Stimulated activated naive CD8-positive, alpha-beta T cell treated with anti-CD3 and anti-CD28 coated beads, Interleukin-15, amount 100 ng/mL, for 72 hours (primary cell): ENCODE measurements around the gene RTN4.
A peak's percentile ranks its signal among the peaks of the same experiment; 100 is the strongest.
"Not testable (repeated sequence)": the region's sequence is repeated elsewhere in the genome, so short reads cannot be mapped to it uniquely, and the experiment has no call there.

ENCODE experiments used
- ATAC-seq: fragments of 150-1000 bp; cut with Tn5 transposase; 2 replicates; pipeline ENCODE4 v1.10.0; 2021; ENCODE audit warnings: mild to moderate bottlenecking, moderate library complexity
- DNase-seq, 2 donors: peaks; one replicate each; pipeline ENCODE4 v3.0.0; 2021 to 2022
- H3K27ac Mint-ChIP-seq, 2 donors: one replicate each; pipeline ENCODE4 v1.8.0; 2022; ENCODE audit warnings: mild to moderate bottlenecking in 2 of 2, mixed read lengths in 2 of 2, moderate library complexity in 2 of 2
- H3K27me3 Mint-ChIP-seq: one replicate; pipeline ENCODE4 v1.8.0; 2022; ENCODE audit warnings: mixed read lengths
- H3K4me1 Mint-ChIP-seq: one replicate; pipeline ENCODE4 v1.8.0; 2022; ENCODE audit warnings: mild to moderate bottlenecking, mixed read lengths
- H3K4me3 Mint-ChIP-seq, 2 donors: one replicate each; pipeline ENCODE4 v1.8.0; 2022; ENCODE audit warnings: mild to moderate bottlenecking in 2 of 2, mixed read lengths in 2 of 2, moderate library complexity in 1 of 2
- H3K9me3 Mint-ChIP-seq, 2 donors: one replicate each; pipeline ENCODE4 v1.8.0; 2022; ENCODE audit warnings: mixed read lengths in 2 of 2

The RTN4 gene

GRCh38 chr2:55080204-55080738 lies 30.0 kb upstream of the RTN4 start:
- no peak overlapping the region for H3K27ac Mint-ChIP-seq
- H3K4me1 Mint-ChIP-seq, result no peaks in the 10 kb centered on the region
- H3K4me3 Mint-ChIP-seq, result no peak overlapping the region
- DNase-seq (no peak), ATAC-seq (no peak)
- H3K27me3 Mint-ChIP-seq, result no peaks in the 10 kb centered on the region
- H3K9me3 Mint-ChIP-seq, result peaks cover 0 to 7% of the 10 kb centered on the region in 2 donors

- no peak for DNase-seq
- H3K27me3 Mint-ChIP-seq, result no peaks in the 10 kb centered on the region
- H3K4me3 Mint-ChIP-seq, result no peak overlapping the region
- H3K9me3 Mint-ChIP-seq, result peaks cover 0 to 7% of the 10 kb centered on the region in 2 donors
- no peaks in the 10 kb centered on the region for H3K4me1 Mint-ChIP-seq
- no peak for ATAC-seq
- no peak overlapping the region for H3K27ac Mint-ChIP-seq
Observed at GRCh38 chr2:55078956-55079355, 28.7 kb upstream of the RTN4 start.

GRCh38 chr2:55076721-55077120 lies 26.5 kb upstream of the RTN4 start:
- Mint-ChIP-seq H3K4me1 (no peaks in the 10 kb centered on the region), H3K4me3 (no peak overlapping the region), H3K27me3 (no peaks in the 10 kb centered on the region), H3K27ac (no peak overlapping the region), H3K9me3 (peaks cover 0 to 7% of the 10 kb centered on the region in 2 donors)
- ATAC-seq (no peak), DNase-seq (no peak)

DNA sequence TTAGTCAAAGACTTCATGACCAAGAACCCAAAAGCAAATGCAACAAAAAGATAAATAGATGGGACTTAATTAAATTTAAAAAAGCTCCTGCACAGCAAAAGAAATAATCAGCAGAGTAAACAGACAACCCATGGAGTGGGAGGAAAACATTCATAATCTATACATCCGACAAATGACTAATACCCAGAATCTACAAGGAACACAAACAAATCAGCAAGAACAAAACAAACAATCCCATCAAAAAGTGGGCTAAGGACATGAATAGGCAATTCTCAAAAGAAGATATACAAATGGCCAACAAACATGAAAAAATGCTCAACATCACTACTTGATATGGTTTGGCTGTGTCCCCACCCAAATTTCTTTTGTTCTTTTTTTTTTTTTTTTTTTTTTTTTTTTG lies 25.8 kb upstream of the RTN4 start:
- H3K27ac Mint-ChIP-seq, DNase-seq, ATAC-seq, H3K27me3 Mint-ChIP-seq, H3K9me3 Mint-ChIP-seq, H3K4me1 Mint-ChIP-seq, H3K4me3 Mint-ChIP-seq: not testable (repeated sequence)

- DNase-seq (no peak), ATAC-seq (no peak)
- peak overlapping the region in 1 of 2 donors; percentile 54 for H3K27ac Mint-ChIP-seq
Observed at GRCh38 chr2:55073000-55073983, 23.0 kb upstream of the RTN4 start.

DNA sequence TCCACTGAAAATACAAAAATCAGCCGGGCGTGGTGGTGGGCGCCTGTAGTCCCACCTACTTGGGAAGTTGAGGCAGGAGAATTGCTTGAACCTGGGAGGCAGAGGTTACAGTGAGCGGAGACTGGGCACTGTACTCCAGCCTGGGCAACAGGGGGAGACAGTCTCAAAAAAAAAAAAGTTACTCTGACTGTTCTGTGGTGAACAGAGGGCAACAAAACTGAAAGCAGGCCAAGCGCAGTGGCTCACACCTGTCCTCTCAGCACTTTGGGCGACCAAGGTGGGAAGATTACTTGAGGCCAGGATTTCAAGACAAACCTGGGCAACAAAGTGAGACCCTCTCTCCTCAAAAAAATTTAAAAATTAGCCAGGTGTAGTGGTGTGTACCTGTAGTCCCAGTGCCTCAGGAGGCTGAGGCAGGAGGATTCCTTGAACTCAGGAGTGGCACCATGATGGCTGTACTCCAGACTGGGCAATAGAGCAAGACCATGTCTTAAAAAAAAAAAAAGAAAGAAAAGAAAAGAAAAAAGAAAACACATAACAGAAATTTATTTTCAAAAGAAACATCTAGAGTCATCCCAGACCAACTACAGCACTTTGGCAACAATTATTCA lies 13.6 kb upstream of the RTN4 start:
- H3K27me3 Mint-ChIP-seq, result no peaks in the 10 kb centered on the region
- ATAC-seq, result peak; percentile 59
- peaks cover 7% of the 10 kb centered on the region for H3K4me1 Mint-ChIP-seq
- no peak overlapping the region for H3K4me3 Mint-ChIP-seq
- H3K27ac Mint-ChIP-seq, result peak overlapping the region in 1 of 2 donors; percentile 48
- DNase-seq, result no peak
- H3K9me3 Mint-ChIP-seq, result no peaks in the 10 kb centered on the region

More at GRCh38 chr2:55073000-55073983, 23.0 kb upstream of the RTN4 start:
- H3K27me3 Mint-ChIP-seq, result no peaks in the 10 kb centered on the region
- H3K4me1 Mint-ChIP-seq, result no peaks in the 10 kb centered on the region
- H3K9me3 Mint-ChIP-seq, result no peaks in the 10 kb centered on the region
- H3K4me3 Mint-ChIP-seq, result no peak overlapping the region

DNA sequence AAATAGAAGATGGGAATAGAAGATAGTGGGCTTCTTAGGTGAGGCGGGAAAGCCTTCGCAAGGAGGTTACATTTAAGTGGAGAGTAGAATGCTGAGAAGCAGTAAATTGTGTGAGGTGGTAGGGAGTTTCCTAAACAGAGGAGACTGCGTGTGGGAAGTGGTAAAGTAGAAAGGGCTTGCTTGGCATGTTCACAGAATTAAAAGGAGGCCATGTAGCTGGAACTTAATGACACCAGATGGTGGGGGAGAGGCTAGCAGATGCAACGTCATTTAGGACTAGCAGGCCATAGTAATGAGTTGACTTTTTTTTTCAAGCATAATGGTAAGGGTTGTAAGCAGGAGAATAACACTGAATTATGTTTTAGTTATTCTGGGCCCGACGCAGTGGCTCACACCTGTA lies 13.0 kb upstream of the RTN4 start:
- H3K4me3 Mint-ChIP-seq, result no peak overlapping the region
- no peak overlapping the region for H3K27ac Mint-ChIP-seq
- no peaks in the 10 kb centered on the region for H3K27me3 Mint-ChIP-seq
- peaks cover 11% of the 10 kb centered on the region for H3K4me1 Mint-ChIP-seq
- no peak for DNase-seq
- H3K9me3 Mint-ChIP-seq, result no peaks in the 10 kb centered on the region
- ATAC-seq, result no peak

- no peaks in the 10 kb centered on the region for H3K9me3 Mint-ChIP-seq
- H3K4me1 Mint-ChIP-seq, result peaks cover 13% of the 10 kb centered on the region
- no peaks in the 10 kb centered on the region for H3K27me3 Mint-ChIP-seq
- no peak for DNase-seq
- no peak overlapping the region for H3K4me3 Mint-ChIP-seq
- no peak for ATAC-seq
- H3K27ac Mint-ChIP-seq, result no peak overlapping the region
Observed at GRCh38 chr2:55062754-55063153, 12.5 kb upstream of the RTN4 start.

GRCh38 chr2:55061523-55062344 lies 11.5 kb upstream of the RTN4 start:
- Mint-ChIP-seq H3K27me3 (no peaks in the 10 kb centered on the region), H3K4me1 (peaks cover 13% of the 10 kb centered on the region), H3K27ac (no peak overlapping the region), H3K9me3 (no peaks in the 10 kb centered on the region), H3K4me3 (no peak overlapping the region)
- DNase-seq (no peak), ATAC-seq (no peak)

- ATAC-seq, result no peak
- no peaks in the 10 kb centered on the region for H3K27me3 Mint-ChIP-seq
Observed at GRCh38 chr2:55059793-55060192, 9.5 kb upstream of the RTN4 start.

GRCh38 chr2:55057474-55057873 lies 7.2 kb upstream of the RTN4 start:
- no peak for ATAC-seq
- H3K9me3 Mint-ChIP-seq, result no peaks in the 10 kb centered on the region

More at GRCh38 chr2:55059793-55060192, 9.5 kb upstream of the RTN4 start:
- Mint-ChIP-seq H3K4me1 (peaks cover 13% of the 10 kb centered on the region), H3K27ac (no peak overlapping the region), H3K9me3 (no peaks in the 10 kb centered on the region), H3K4me3 (no peak overlapping the region)
- no peak for DNase-seq

DNA sequence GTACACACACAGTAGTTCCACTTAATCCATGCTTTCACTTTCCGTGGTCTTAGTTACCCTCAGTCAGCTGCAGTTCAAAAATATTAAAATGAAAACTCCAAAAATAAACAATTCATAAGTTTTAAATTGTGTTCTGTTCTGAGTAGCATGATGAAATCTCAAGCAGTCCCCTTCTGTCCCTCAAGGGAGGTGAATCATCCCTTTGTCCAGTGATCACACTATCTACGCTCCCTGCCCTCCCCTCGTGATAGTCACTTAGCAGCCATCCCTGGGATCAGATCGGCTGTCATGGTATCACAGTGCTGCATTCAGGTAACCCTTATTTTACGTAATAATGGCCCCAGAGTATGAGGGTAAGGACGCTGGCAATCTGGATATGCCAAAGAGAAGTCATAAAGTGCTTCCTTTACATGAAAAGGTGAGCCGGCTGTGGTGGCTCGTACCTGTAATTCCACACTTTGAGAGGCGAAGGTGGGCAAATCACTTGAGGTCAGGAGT lies 5.8 kb upstream of the RTN4 start:
- DNase-seq (no peak), ATAC-seq (no peak)
- Mint-ChIP-seq H3K9me3 (no peaks in the 10 kb centered on the region), H3K27ac (no peak overlapping the region), H3K4me3 (no peak overlapping the region), H3K4me1 (peaks cover 32% of the 10 kb centered on the region), H3K27me3 (no peaks in the 10 kb centered on the region)

More at GRCh38 chr2:55057474-55057873, 7.2 kb upstream of the RTN4 start:
- H3K27ac Mint-ChIP-seq, result no peak overlapping the region
- no peak for DNase-seq
- no peak overlapping the region for H3K4me3 Mint-ChIP-seq
- peaks cover 23% of the 10 kb centered on the region for H3K4me1 Mint-ChIP-seq
- H3K27me3 Mint-ChIP-seq, result no peaks in the 10 kb centered on the region

DNA sequence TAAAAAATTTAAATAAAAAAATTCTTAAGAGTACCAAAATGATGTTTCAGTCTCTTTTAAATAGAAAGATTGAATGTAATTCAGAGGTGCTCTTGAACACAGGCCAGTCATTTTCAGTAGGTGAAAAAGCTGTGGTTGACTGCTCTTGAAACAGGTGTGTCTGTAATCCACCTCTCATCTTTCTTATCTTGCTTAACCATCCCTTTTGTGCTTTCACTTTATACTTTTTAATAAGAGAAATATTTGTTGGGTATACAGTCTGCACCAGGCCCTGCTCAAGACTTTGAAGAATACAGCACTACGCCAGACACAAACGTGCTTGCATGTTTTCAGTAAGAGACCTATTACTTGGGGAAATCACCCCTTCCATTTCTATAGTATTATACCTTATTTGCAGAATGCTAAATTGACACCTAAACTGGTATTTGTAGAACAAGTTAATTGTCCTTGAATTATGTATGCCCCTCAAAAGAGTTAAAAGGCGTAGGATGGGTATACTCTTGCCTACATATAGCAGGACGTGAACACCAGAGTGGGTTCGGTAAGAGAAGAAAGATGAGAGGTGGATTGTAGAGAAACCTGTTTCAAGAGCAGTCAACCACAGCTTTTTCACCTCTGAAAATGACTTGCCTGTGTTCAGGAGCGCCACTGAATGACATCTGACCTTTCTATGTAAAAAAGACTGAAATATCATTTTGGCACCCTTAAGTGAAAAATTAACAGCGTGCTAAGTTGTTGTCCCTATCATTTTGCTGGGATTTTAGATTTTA lies 4.0 kb upstream of the RTN4 start:
- H3K4me3 Mint-ChIP-seq, result peak overlapping the region; percentile 29 to 61
- ATAC-seq, result no peak
- H3K27ac Mint-ChIP-seq, result peak overlapping the region; percentile 59 to 79
- peaks cover 33% of the 10 kb centered on the region for H3K4me1 Mint-ChIP-seq
- H3K27me3 Mint-ChIP-seq, result no peaks in the 10 kb centered on the region
- DNase-seq, result peak; percentile 17 to 31
- no peaks in the 10 kb centered on the region for H3K9me3 Mint-ChIP-seq

GRCh38 chr2:55053225-55053624 lies 3.0 kb upstream of the RTN4 start:
- not testable (repeated sequence) for H3K27me3 Mint-ChIP-seq, ATAC-seq, DNase-seq, H3K9me3 Mint-ChIP-seq, H3K27ac Mint-ChIP-seq
- peak overlapping the region; percentile 65 to 66 for H3K4me3 Mint-ChIP-seq
- H3K4me1 Mint-ChIP-seq, result peaks cover 29% of the 10 kb centered on the region
